Raji (cell line): ENCODE data around the gene PLCB1.

Experiments used
- POLR2A ChIP-seq: IDR thresholded peaks from 2 replicates; pipeline ENCODE4 v1.6.1; 2011; ENCODE audit warnings: low read depth, low read length, control low read depth; ENCODE audit not compliant: insufficient read depth

The PLCB1 gene

DNA sequence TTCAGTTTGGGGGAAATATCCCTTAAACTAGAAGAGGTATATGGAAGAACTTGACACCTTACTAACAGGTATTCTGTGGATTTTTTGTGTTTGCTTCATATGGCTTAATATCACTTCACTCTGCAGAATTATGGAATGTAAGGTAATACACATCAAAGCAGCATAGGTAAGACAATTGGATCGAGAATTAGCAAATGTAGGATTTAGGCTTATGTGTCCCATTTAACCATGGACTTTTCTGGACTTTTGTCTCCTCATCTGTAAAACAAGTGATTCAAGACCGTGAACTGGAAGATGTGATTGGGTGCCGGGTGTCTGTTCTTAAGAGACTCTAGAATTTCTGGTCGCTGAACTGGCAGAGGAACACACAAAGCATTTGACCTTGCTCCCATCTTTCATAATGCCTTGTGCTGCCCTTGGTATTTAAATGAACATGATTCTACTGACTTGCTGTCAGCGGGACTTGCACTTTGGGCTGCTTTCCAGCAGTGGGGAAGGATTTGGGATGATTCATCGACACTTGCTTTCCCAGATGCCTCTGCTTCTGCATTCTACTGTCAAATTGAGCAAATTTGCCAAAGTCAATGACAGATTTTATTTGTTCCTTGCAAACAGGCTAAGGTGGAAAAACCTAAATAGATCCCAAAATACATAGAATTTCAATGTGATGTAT is 199.8 kb downstream of the PLCB1 start:
- no peak for TF ChIP-seq POLR2A

DNA sequence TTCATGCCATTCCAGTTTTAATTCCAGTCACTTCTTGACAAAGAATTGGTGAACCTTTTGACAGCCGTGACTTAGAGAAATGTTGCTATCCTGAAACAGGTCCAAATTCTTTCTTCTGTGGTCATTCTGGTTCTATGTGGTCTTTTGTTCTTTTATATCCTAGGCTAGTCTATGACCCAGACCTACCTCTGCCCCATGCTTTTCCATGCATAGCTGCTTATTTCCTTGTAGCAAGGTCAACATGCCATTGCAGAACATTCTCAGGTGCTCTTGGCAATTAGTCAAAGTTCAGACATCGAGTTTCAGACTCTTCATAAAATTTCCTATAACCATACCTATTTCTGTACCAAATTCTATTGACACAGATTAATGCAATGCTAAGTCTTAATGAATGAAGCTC is 202.6 kb downstream of the PLCB1 start:
- TF ChIP-seq POLR2A: no peak

DNA sequence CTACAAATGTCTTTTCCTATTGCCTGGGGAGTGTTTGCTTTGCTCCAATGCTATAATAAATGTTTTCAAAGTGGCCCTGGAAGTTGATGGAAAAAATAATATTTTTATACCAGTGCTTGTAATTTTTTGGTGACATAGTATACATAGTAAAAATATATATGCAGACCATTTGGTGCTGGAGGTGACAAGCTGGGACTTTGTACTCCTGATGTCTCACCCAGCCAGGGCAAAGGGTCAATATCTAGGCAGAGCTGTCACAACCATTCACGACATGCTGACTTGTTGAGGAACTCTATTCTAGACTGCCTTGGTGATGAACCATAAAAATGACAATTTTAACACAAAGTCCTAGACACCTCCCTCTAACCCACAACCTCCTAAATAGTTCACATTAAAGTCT is 203.0 kb downstream of the PLCB1 start:
- no peak for TF ChIP-seq POLR2A

GRCh38 chr20:8335495-8336195 is 203.6 kb downstream of the PLCB1 start:
- no peak for TF ChIP-seq POLR2A

- TF ChIP-seq POLR2A: no peak
These were observed 207.3 kb downstream of the PLCB1 start for GRCh38 chr20:8339349-8339748.

DNA sequence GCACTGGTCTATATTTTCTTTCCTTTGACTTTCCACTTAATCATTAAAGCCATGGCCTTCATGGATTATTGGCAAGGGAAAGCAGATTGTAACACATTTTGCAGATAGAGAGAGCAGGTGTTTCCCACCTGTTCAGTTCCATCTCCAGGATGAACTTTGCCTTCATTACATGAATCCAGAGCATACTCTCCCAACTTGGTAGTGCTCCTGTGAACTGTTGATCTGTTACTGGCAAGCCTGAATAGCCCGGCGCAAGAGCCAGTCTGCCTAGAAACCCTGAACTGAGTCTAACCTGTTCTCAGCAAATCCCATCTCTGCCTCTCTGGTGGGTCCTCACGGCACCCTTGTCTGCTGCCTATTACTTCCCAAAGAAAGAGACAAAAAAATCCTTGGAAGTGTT is 210.3 kb downstream of the PLCB1 start:
- no peak for TF ChIP-seq POLR2A

- no peak for TF ChIP-seq POLR2A
These were observed 212.0 kb downstream of the PLCB1 start for GRCh38 chr20:8344106-8344505.

DNA sequence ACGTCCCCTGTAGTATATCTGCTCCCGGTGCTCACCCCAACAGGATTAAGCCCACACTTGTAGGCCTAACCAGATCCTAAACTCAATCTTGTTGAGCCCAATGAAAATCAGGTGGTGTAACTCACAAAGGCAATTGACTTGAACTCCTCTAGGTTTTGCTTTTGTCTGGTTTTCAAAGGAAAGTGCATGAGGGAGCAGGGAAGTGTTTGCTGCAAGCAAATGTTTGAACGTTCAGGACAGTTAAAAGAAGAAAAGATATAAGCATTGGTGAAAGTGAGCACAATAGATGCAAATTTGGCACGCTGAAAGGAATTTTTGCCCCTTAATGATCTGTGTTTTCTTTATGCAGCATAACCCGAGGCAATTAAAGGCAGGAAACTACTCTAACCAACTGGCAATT is 212.6 kb downstream of the PLCB1 start:
- TF ChIP-seq POLR2A: no peak

- TF ChIP-seq POLR2A: no peak
These were observed 214.7 kb downstream of the PLCB1 start for GRCh38 chr20:8346700-8347270.

DNA sequence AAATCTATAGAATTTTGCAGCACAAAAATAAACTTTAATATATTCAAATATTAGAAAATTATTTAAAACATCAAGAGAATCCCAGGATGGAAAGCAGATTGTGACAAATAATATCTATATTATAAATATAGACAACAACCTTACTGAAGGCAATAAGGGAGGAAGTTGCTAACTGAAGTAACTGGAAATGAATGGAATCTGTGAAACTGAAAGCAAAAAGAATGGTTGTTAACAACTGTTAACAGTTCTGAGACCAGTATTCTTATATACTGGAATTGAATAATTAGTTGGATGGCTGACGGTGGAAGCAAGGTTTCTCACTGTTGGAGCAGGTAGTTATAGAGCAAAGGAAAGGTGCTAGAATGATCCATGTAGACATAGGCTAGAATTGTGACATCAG is 220.4 kb downstream of the PLCB1 start:
- no peak for TF ChIP-seq POLR2A

GRCh38 chr20:8353512-8353911 is 221.4 kb downstream of the PLCB1 start:
- no peak for TF ChIP-seq POLR2A

DNA sequence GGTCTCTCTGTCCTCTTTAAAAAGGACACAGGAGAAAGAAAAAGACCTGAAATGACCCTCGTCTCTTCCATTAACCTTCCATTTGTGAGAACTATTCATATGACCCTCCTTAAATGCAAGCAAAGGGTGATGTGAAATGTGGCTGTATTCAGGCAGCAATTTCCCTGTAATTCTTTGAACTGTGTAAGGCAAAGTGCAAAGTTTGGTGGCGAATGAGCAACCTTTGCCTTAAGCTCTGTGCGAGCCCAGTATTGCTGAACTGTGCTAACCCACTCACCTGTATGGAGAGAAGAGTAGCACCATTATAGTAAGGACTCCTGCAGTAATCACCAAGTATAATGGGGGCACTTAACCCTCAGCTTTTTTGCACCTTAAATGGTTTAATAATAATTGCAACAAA is 223.4 kb downstream of the PLCB1 start:
- no peak for TF ChIP-seq POLR2A

DNA sequence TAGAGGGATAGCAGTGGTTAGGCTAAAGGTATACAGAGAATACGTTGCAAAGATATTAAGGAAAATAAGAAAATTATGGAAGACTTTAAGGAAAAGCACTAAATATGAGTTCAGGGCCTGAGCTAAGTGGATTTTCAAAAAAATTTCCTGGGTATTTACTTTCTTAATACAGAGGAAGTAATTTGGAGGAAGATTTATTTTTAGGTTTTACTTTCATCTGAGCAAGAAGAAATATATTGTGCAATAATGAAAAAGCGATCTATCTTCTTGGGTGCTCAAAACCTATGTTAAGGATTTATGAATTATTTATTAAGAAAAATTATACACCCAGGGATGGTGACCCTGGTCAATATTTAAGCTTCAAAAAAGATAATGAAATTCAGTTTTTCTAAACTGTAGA is 224.7 kb downstream of the PLCB1 start:
- TF ChIP-seq POLR2A: no peak

DNA sequence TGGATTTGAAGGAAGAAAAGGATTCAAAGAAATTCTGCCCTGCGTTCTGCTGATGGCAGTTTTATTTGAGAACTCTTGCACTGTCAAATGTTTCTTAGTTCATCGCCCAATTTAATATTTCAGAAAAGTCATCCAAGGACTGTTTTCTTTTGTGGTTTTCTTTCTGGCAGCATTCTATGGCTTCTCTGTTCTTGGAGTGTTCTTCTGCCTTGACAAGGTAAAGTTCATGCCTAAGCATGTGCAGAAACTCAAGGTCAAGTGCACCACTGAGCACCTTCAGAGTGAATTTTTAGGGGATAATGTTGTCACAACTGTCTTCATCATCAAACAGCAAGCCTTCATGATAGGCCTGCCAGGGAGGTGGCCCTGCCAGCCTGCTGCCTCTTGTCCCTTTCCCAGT is 225.6 kb downstream of the PLCB1 start:
- no peak for TF ChIP-seq POLR2A

DNA sequence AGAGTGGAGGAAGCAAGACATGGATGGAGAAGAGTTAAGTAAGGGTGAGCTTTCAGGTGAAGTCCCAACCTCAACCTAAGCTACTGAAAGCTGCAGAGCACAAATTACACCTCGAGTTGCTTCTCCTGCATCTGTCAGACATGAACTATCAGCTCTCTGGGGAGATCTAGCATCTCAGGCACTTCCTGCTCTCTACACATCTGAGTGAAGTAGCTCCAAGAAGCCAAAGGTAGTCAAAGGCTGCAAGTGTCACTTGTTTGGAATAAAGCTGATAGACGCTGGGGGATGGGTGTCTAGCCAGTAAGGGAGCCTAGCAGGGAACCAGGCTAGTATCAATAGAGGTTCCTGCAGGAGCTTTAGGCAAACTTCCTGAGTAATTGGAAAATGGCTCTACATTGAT is 228.0 kb downstream of the PLCB1 start:
- TF ChIP-seq POLR2A: no peak

GRCh38 chr20:8361006-8361652 is 229.1 kb downstream of the PLCB1 start:
- no peak for TF ChIP-seq POLR2A
